Astrocyte (in vitro differentiated cells and primary cell): ENCODE measurements around the gene FETUB. TPM values are rescaled to one million over a fixed set of nuclear protein-coding genes. Genes with fewer than 3 reads are reported as not detected.

ENCODE experiments used
- DNase-seq: peaks from one replicate; pipeline ENCODE4 v3.0.0-alpha.2; 2010; ENCODE audit warnings: low read depth
- FAIRE-seq: peaks from 2 replicates; lab custom pipeline; 2011; peaks lifted over from hg19 to GRCh38; lab: Jason Lieb, UNC
- H2AFZ ChIP-seq: 2 replicates; pipeline ENCODE4 v1.6.0; 2012; ENCODE audit warnings: low read depth, low read length, inconsistent platforms
- H3K27ac ChIP-seq: 2 replicates; pipeline ENCODE4 v1.5.1; 2011; ENCODE audit warnings: low read depth, low read length, inconsistent platforms
- H3K27me3 ChIP-seq: 2 replicates; pipeline ENCODE4 v1.6.0; 2011; ENCODE audit warnings: low read length, inconsistent platforms; ENCODE audit not compliant: insufficient read depth
- H3K36me3 ChIP-seq: 2 replicates; pipeline ENCODE4 v1.5.1; 2011; ENCODE audit warnings: low read length, inconsistent platforms; ENCODE audit not compliant: insufficient read depth
- H3K4me1 ChIP-seq: 2 replicates; pipeline ENCODE4 v1.5.1; 2011; ENCODE audit warnings: low read length, inconsistent platforms; ENCODE audit not compliant: insufficient read depth
- H3K4me2 ChIP-seq: 2 replicates; pipeline ENCODE4 v1.6.0; 2012; ENCODE audit warnings: low read length, inconsistent platforms
- H3K4me3 ChIP-seq: 2 replicates; pipeline ENCODE4 v1.5.1; 2011; ENCODE audit warnings: low read depth, mild to moderate bottlenecking, low read length, inconsistent platforms; ENCODE audit not compliant: insufficient read depth
- H3K79me2 ChIP-seq: 2 replicates; pipeline ENCODE4 v1.6.0; 2012; ENCODE audit warnings: mild to moderate bottlenecking, low read length, inconsistent platforms; ENCODE audit not compliant: insufficient read depth
- H3K9ac ChIP-seq: 2 replicates; pipeline ENCODE4 v1.6.0; 2012; ENCODE audit warnings: mild to moderate bottlenecking, low read length, inconsistent platforms
- H3K9me3 ChIP-seq: 2 replicates; pipeline ENCODE4 v1.5.1; 2012; ENCODE audit warnings: low read depth, mild to moderate bottlenecking, low read length, inconsistent platforms; ENCODE audit not compliant: insufficient read depth
- H4K20me1 ChIP-seq: 2 replicates; pipeline ENCODE4 v1.6.0; 2012; ENCODE audit warnings: low read length, inconsistent platforms; ENCODE audit not compliant: insufficient read depth
- H3K27ac Mint-ChIP-seq: one replicate; pipeline ENCODE4 v1.8.0; 2021; ENCODE audit warnings: mild to moderate bottlenecking, mixed read lengths; ENCODE audit not compliant: unreplicated experiment
- H3K27me3 Mint-ChIP-seq: one replicate; pipeline ENCODE4 v1.8.0; 2021; ENCODE audit warnings: low read depth, mixed read lengths; ENCODE audit not compliant: unreplicated experiment
- H3K36me3 Mint-ChIP-seq: one replicate; pipeline ENCODE4 v1.8.0; 2021; ENCODE audit warnings: low read depth, mixed read lengths; ENCODE audit not compliant: unreplicated experiment
- H3K4me1 Mint-ChIP-seq: one replicate; pipeline ENCODE4 v1.8.0; 2021; ENCODE audit warnings: low read depth, mixed read lengths; ENCODE audit not compliant: unreplicated experiment
- H3K4me3 Mint-ChIP-seq: one replicate; pipeline ENCODE4 v1.8.0; 2021; ENCODE audit warnings: mild to moderate bottlenecking, moderate library complexity, mixed read lengths; ENCODE audit not compliant: unreplicated experiment
- H3K9me3 Mint-ChIP-seq: one replicate; pipeline ENCODE4 v1.8.0; 2021; ENCODE audit warnings: mild to moderate bottlenecking, mixed read lengths; ENCODE audit not compliant: unreplicated experiment
- CTCF ChIP-seq: IDR thresholded peaks from 2 replicates; pipeline ENCODE4 v1.5.1; 2011; ENCODE audit warnings: low read depth, mild to moderate bottlenecking, inconsistent platforms, low read length, moderate library complexity; ENCODE audit not compliant: insufficient read depth
- EZH2 ChIP-seq: IDR thresholded peaks from 2 replicates; pipeline ENCODE4 v1.6.1; 2012; ENCODE audit warnings: mild to moderate bottlenecking, low read length, inconsistent platforms; ENCODE audit not compliant: insufficient read depth
- total RNA-seq: library from RNA; stranded (reverse); gene quantifications from 2 replicates; pipeline ENCODE4 v1.2.1, GENCODE V29; 2021

Gene FETUB
- total RNA-seq, 1 donor from 2014 or later: not detected

- Histone ChIP-seq H3K79me2 (no peaks in the 10 kb centered on the region), H3K36me3 (no peaks in the 10 kb centered on the region), H3K4me1 (peaks cover 5% of the 10 kb centered on the region), H3K4me2 (peak overlapping the region; percentile 81), H3K27ac (no peak overlapping the region), H3K4me3 (peak overlapping the region; percentile 30), H3K9ac (peak overlapping the region; percentile 48), H3K27me3 (peaks cover 14% of the 10 kb centered on the region), H2AFZ (peak overlapping the region; percentile 81), H4K20me1 (no peaks in the 10 kb centered on the region), H3K9me3 (no peaks in the 10 kb centered on the region)
- FAIRE-seq (no peak), DNase-seq (peak; percentile 92)
- Mint-ChIP-seq H3K4me1 (peaks cover 4% of the 10 kb centered on the region), H3K9me3 (no peaks in the 10 kb centered on the region), H3K27me3 (peaks cover 42% of the 10 kb centered on the region), H3K27ac (no peak overlapping the region), H3K36me3 (no peaks in the 10 kb centered on the region), H3K4me3 (peak overlapping the region; percentile 48)
- TF ChIP-seq EZH2 (no peak), CTCF (peak; percentile 82)
Measured at GRCh38 chr3:186617036-186617946, 22.9 kb upstream of the FETUB start.

GRCh38 chr3:186618318-186618938, 21.8 kb upstream of the FETUB start:
- Histone ChIP-seq H3K4me2 (no peak overlapping the region), H3K4me1 (peaks cover 5% of the 10 kb centered on the region), H3K4me3 (no peak overlapping the region), H3K36me3 (no peaks in the 10 kb centered on the region), H3K9me3 (no peaks in the 10 kb centered on the region), H4K20me1 (no peaks in the 10 kb centered on the region), H3K27me3 (peaks cover 17% of the 10 kb centered on the region), H3K9ac (no peak overlapping the region), H3K79me2 (no peaks in the 10 kb centered on the region), H2AFZ (no peak overlapping the region), H3K27ac (no peak overlapping the region)
- TF ChIP-seq CTCF (no peak), EZH2 (no peak)
- H3K4me3 Mint-ChIP-seq: no peak overlapping the region
- no peaks in the 10 kb centered on the region for H3K36me3 Mint-ChIP-seq
- H3K9me3 Mint-ChIP-seq: no peaks in the 10 kb centered on the region
- H3K27me3 Mint-ChIP-seq: peaks cover 33% of the 10 kb centered on the region
- no peak for DNase-seq
- H3K4me1 Mint-ChIP-seq: peaks cover 4% of the 10 kb centered on the region
- H3K27ac Mint-ChIP-seq: no peak overlapping the region
- FAIRE-seq: no peak
